WTC11 (cell line): ENCODE results near the gene GLUD1. TPM values are rescaled to one million over a fixed set of nuclear protein-coding genes. Genes with fewer than 3 reads are reported as not detected.

Experiments
- ATAC-seq: fragments of 200-7000 bp; cut with Tn5 transposase; 2 replicates; pipeline ENCODE4 v1.10.0; 2021; ENCODE audit warnings: mild to moderate bottlenecking, moderate library complexity
- Bru-seq: library from RNA; stranded (reverse); fragments of 400-500 nt; gene quantifications from one replicate; lab custom pipeline; 2021; lab: Mats Ljungman, UMichigan
- CTCF ChIA-PET: fragments of 300-600 bp; sonication (Branson Sonifier 250); formaldehyde crosslinking; loops from one replicate; lab custom pipeline; 2021; ENCODE audit warnings: antibody characterized with exemption; lab: Charles Lee
- POLR2A ChIA-PET: fragments of 350-600 bp; sonication (Branson Sonifier 250); formaldehyde crosslinking; loops from one replicate; lab custom pipeline; 2021; ENCODE audit warnings: antibody characterized with exemption; lab: Charles Lee
- DNase-seq: peaks from one replicate; pipeline ENCODE4 v3.0.0; 2021; ENCODE audit warnings: low spot score
- H3K27ac Mint-ChIP-seq: 2 replicates; pipeline ENCODE4 v1.8.0; 2021; ENCODE audit warnings: mixed read lengths
- H3K27me3 Mint-ChIP-seq: 2 replicates; pipeline ENCODE4 v1.8.0; 2021; ENCODE audit warnings: low read depth, mild to moderate bottlenecking, moderate library complexity, mixed read lengths
- H3K36me3 Mint-ChIP-seq: 2 replicates; pipeline ENCODE4 v1.8.0; 2021; ENCODE audit warnings: mixed read lengths
- H3K4me1 Mint-ChIP-seq: 2 replicates; pipeline ENCODE4 v1.8.0; 2022; ENCODE audit warnings: mixed read lengths
- H3K4me3 Mint-ChIP-seq: 2 replicates; pipeline ENCODE4 v1.8.0; 2021; ENCODE audit warnings: mild to moderate bottlenecking, moderate library complexity, mixed read lengths
- H3K9me3 Mint-ChIP-seq: 2 replicates; pipeline ENCODE4 v1.8.0; 2021; ENCODE audit warnings: mixed read lengths
- ATF1 ChIP-seq: sonication (generic); formaldehyde crosslinking; IDR thresholded peaks from 2 replicates; pipeline ENCODE4 v1.8.1; 2023; ENCODE audit warnings: mild to moderate bottlenecking, moderate library complexity, missing genetic modification reagents
- CREM ChIP-seq: sonication (generic); formaldehyde crosslinking; IDR thresholded peaks from 2 replicates; pipeline ENCODE4 v1.8.1; 2022; ENCODE audit warnings: mild to moderate bottlenecking, missing genetic modification reagents, moderate library complexity
- ETV6 ChIP-seq: sonication (generic); formaldehyde crosslinking; IDR thresholded peaks from 2 replicates; pipeline ENCODE4 v1.8.1; 2022; ENCODE audit warnings: mild to moderate bottlenecking, missing genetic modification reagents
- FOXK1 ChIP-seq: sonication (generic); formaldehyde crosslinking; IDR thresholded peaks from 2 replicates; pipeline ENCODE4 v1.8.0; 2022; ENCODE audit warnings: mild to moderate bottlenecking, moderate library complexity, missing genetic modification reagents
- FOXP1 ChIP-seq: sonication (generic); formaldehyde crosslinking; IDR thresholded peaks from 2 replicates; pipeline ENCODE4 v1.8.0; 2022; ENCODE audit warnings: missing genetic modification reagents, mild to moderate bottlenecking, moderate library complexity, borderline replicate concordance
- GABPB1 ChIP-seq: sonication (generic); formaldehyde crosslinking; IDR thresholded peaks from 2 replicates; pipeline ENCODE4 v1.8.1; 2023; ENCODE audit warnings: mild to moderate bottlenecking, missing genetic modification reagents
- IRF2 ChIP-seq: sonication (generic); formaldehyde crosslinking; IDR thresholded peaks from 2 replicates; pipeline ENCODE4 v1.8.0; 2022; ENCODE audit warnings: low read depth, missing genetic modification reagents, borderline replicate concordance
- JUN ChIP-seq: sonication (generic); formaldehyde crosslinking; IDR thresholded peaks from 2 replicates; pipeline ENCODE4 v1.8.0; 2023; ENCODE audit warnings: mild to moderate bottlenecking, missing genetic modification reagents
- NFE2L1 ChIP-seq: sonication (generic); formaldehyde crosslinking; IDR thresholded peaks from 2 replicates; pipeline ENCODE4 v1.8.1; 2023; ENCODE audit warnings: missing genetic modification reagents
- NR1H2 ChIP-seq: sonication (generic); formaldehyde crosslinking; IDR thresholded peaks from 2 replicates; pipeline ENCODE4 v1.9.0; 2021; ENCODE audit warnings: mild to moderate bottlenecking, moderate library complexity, missing genetic modification reagents
- ZBTB21 ChIP-seq: sonication (generic); formaldehyde crosslinking; IDR thresholded peaks from 2 replicates; pipeline ENCODE4 v1.8.1; 2023; ENCODE audit warnings: mild to moderate bottlenecking, missing genetic modification reagents, borderline replicate concordance
- ZNF138 ChIP-seq: sonication (generic); formaldehyde crosslinking; conservative IDR thresholded peaks from 2 replicates; pipeline ENCODE4 v1.8.1; 2022; ENCODE audit warnings: mild to moderate bottlenecking, moderate library complexity, missing genetic modification reagents
- ZNF263 ChIP-seq: sonication (generic); formaldehyde crosslinking; IDR thresholded peaks from 2 replicates; pipeline ENCODE4 v1.8.1; 2022; ENCODE audit warnings: low read depth, mild to moderate bottlenecking, moderate library complexity, missing genetic modification reagents
- long read RNA-seq, 3 experiments: library from RNA in 1 of 3; library from capped mRNA in 1 of 3; library from polyadenylated mRNA in 1 of 3; unstranded in 2 of 3; stranded (forward) in 1 of 3; transcript quantifications; one replicate each; pipeline ENCODE4 v2.0.0, GENCODE V29; 2021
- total RNA-seq: library from RNA; stranded (reverse); gene quantifications from 3 replicates; pipeline ENCODE4 v1.2.3, GENCODE V29; 2021
- TF ChIP-seq, protein P1 (sequence below): sonication (generic); formaldehyde crosslinking; IDR thresholded peaks from 2 replicates; pipeline ENCODE4 v1.8.1; 2023; ENCODE audit warnings: mild to moderate bottlenecking, moderate library complexity, missing genetic modification reagents
- TF ChIP-seq, protein P2 (sequence below): sonication (generic); formaldehyde crosslinking; IDR thresholded peaks from 2 replicates; pipeline ENCODE4 v1.8.0; 2022; ENCODE audit warnings: mild to moderate bottlenecking, missing genetic modification reagents
- TF ChIP-seq, protein P3 (sequence below): sonication (generic); formaldehyde crosslinking; IDR thresholded peaks from 2 replicates; pipeline ENCODE4 v1.8.1; 2023; ENCODE audit warnings: mild to moderate bottlenecking, missing genetic modification reagents
- TF ChIP-seq, protein P4 (sequence below): fragments of 250-450 bp; sonication (Bioruptor Pico); IDR thresholded peaks from 2 replicates; pipeline ENCODE4 v1.9.0; 2021; ENCODE audit warnings: mild to moderate bottlenecking, borderline replicate concordance
- TF ChIP-seq, protein P5 (sequence below): sonication (generic); formaldehyde crosslinking; IDR thresholded peaks from 2 replicates; pipeline ENCODE4 v1.8.0; 2022; ENCODE audit warnings: mild to moderate bottlenecking, missing genetic modification reagents
- TF ChIP-seq, protein P6 (sequence below): sonication (generic); formaldehyde crosslinking; IDR thresholded peaks from 2 replicates; pipeline ENCODE4 v1.8.0; 2022; ENCODE audit warnings: missing genetic modification reagents
- TF ChIP-seq, protein P7 (sequence below): sonication (generic); formaldehyde crosslinking; IDR thresholded peaks from 2 replicates; pipeline ENCODE4 v1.8.0; 2023; ENCODE audit warnings: missing genetic modification reagents

GLUD1 gene
- total RNA-seq: 98.2 to 103 TPM (median 99.7 TPM) in 3 replicates
- Bru-seq, nascent RNA: percentile 79 among the genes with signal in this experiment
- long read RNA-seq, experiment 1, transcript GLUD1-201 (13 exons, 3,039 nt): major isoform, 470 of 555 reads
- long read RNA-seq, experiment 1, partial matches to known transcripts: 62 of 555 reads
- long read RNA-seq, experiment 1, other reads (novel, unspliced or antisense): 23 of 555 reads
- long read RNA-seq, experiment 2, transcript GLUD1-201 (13 exons, 3,039 nt): major isoform, 35 of 72 reads
- long read RNA-seq, experiment 2, partial matches to known transcripts: 12 of 72 reads
- long read RNA-seq, experiment 2, other reads (novel, unspliced or antisense): 25 of 72 reads
- long read RNA-seq, experiment 3, partial matches to known transcripts: 0 of 2 reads
- long read RNA-seq, experiment 3, other reads (novel, unspliced or antisense): 1 of 2 reads

DNA sequence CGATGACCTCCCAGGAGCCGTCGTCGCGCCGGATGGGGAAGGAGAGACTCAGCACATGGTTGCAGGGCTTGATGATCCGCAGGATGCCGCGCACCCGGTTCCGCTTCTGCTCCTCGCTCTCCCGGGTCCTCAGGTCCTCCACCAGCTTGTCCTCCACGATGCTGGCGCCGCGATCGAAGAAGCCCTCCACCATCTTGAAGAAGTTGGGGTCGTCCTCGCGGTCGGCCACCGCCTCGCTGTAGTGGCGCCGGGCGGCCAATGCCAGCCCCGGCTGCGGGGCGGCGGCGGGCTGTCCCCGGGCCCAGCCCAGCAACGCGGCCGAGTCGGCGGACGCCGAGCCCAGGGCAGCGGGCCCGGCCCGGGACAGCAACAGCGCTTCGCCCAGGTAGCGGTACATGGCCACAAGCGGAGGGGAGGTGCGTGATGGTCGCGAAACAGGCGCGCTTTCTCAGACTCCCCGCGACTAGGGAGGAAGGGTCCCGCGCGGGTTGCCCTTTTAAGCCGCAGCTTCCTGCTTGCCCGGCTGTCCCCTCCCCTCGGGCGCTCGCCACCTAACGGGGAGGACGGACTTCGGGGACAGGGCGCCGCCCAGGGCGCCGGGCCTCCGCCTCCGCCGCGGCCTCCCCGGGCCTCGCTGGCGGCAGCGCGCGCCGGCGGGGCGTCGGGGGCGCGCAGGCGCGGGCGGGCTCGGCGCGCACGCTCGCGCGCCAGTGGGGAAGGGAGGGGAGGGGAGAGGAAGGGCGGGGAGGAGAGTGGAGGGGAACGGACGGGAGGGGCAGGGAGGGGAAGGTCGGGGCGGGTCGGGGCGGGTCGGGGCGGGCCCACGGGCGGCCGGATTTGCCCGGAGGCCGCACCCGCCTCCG lies at the start of gene GLUD1, which contains the start of gene SHLD2:
Gene GLUD1, minus strand, starts transcription at position 471 of the 863 bp plus-strand sequence. Its CDS starts 74 bp downstream, at position 397.
Gene SHLD2, plus strand, starts transcription at position 834 of the 863 bp plus-strand sequence. CDS start 56,149 bp downstream, outside the sequence.
- H3K27me3 Mint-ChIP-seq: no peaks in the 10 kb centered on the region
- peak within 1 kb of the TSS; percentile 94 for H3K27ac Mint-ChIP-seq
- H3K36me3 Mint-ChIP-seq: 0 out of 2 replicates have a peak, but pooled peaks cover 2% of the 10 kb centered on the region
- peak within 1 kb of the TSS; percentile 90 for H3K4me3 Mint-ChIP-seq
- peak; percentile 92 for DNase-seq
- no peaks in the 10 kb centered on the region for H3K9me3 Mint-ChIP-seq
- CTCF ChIA-PET: no interaction called here
- peaks cover 37% of the 10 kb centered on the region for H3K4me1 Mint-ChIP-seq
- POLR2A ChIA-PET: no interaction called here
- peak; percentile 82 for ATAC-seq
- TF ChIP-seq NR1H2 (CRISPR knock-in tag): no peak
- TF ChIP-seq, protein P1, sequence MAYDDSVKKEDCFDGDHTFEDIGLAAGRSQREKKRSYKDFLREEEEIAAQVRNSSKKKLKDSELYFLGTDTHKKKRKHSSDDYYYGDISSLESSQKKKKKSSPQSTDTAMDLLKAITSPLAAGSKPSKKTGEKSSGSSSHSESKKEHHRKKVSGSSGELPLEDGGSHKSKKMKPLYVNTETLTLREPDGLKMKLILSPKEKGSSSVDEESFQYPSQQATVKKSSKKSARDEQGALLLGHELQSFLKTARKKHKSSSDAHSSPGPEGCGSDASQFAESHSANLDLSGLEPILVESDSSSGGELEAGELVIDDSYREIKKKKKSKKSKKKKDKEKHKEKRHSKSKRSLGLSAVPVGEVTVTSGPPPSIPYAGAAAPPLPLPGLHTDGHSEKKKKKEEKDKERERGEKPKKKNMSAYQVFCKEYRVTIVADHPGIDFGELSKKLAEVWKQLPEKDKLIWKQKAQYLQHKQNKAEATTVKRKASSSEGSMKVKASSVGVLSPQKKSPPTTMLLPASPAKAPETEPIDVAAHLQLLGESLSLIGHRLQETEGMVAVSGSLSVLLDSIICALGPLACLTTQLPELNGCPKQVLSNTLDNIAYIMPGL (CRISPR knock-in tag): peak; percentile 50; the same call in 1 of the 2 replicates
- TF ChIP-seq, protein P2, sequence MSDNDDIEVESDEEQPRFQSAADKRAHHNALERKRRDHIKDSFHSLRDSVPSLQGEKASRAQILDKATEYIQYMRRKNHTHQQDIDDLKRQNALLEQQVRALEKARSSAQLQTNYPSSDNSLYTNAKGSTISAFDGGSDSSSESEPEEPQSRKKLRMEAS (CRISPR knock-in tag): peak; percentile 80; the same call in 1 of the 2 replicates
- TF ChIP-seq, protein P3, sequence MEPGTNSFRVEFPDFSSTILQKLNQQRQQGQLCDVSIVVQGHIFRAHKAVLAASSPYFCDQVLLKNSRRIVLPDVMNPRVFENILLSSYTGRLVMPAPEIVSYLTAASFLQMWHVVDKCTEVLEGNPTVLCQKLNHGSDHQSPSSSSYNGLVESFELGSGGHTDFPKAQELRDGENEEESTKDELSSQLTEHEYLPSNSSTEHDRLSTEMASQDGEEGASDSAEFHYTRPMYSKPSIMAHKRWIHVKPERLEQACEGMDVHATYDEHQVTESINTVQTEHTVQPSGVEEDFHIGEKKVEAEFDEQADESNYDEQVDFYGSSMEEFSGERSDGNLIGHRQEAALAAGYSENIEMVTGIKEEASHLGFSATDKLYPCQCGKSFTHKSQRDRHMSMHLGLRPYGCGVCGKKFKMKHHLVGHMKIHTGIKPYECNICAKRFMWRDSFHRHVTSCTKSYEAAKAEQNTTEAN: no peak
- TF ChIP-seq FOXK1 (CRISPR knock-in tag): peak; percentile 62; the same call in 1 of the 2 replicates
- no peak; the same call in 1 of the 2 replicates for TF ChIP-seq ATF1 (CRISPR knock-in tag)
- TF ChIP-seq, protein P4, sequence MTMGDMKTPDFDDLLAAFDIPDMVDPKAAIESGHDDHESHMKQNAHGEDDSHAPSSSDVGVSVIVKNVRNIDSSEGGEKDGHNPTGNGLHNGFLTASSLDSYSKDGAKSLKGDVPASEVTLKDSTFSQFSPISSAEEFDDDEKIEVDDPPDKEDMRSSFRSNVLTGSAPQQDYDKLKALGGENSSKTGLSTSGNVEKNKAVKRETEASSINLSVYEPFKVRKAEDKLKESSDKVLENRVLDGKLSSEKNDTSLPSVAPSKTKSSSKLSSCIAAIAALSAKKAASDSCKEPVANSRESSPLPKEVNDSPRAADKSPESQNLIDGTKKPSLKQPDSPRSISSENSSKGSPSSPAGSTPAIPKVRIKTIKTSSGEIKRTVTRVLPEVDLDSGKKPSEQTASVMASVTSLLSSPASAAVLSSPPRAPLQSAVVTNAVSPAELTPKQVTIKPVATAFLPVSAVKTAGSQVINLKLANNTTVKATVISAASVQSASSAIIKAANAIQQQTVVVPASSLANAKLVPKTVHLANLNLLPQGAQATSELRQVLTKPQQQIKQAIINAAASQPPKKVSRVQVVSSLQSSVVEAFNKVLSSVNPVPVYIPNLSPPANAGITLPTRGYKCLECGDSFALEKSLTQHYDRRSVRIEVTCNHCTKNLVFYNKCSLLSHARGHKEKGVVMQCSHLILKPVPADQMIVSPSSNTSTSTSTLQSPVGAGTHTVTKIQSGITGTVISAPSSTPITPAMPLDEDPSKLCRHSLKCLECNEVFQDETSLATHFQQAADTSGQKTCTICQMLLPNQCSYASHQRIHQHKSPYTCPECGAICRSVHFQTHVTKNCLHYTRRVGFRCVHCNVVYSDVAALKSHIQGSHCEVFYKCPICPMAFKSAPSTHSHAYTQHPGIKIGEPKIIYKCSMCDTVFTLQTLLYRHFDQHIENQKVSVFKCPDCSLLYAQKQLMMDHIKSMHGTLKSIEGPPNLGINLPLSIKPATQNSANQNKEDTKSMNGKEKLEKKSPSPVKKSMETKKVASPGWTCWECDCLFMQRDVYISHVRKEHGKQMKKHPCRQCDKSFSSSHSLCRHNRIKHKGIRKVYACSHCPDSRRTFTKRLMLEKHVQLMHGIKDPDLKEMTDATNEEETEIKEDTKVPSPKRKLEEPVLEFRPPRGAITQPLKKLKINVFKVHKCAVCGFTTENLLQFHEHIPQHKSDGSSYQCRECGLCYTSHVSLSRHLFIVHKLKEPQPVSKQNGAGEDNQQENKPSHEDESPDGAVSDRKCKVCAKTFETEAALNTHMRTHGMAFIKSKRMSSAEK (CRISPR knock-in tag): no peak
- TF ChIP-seq, protein P5, sequence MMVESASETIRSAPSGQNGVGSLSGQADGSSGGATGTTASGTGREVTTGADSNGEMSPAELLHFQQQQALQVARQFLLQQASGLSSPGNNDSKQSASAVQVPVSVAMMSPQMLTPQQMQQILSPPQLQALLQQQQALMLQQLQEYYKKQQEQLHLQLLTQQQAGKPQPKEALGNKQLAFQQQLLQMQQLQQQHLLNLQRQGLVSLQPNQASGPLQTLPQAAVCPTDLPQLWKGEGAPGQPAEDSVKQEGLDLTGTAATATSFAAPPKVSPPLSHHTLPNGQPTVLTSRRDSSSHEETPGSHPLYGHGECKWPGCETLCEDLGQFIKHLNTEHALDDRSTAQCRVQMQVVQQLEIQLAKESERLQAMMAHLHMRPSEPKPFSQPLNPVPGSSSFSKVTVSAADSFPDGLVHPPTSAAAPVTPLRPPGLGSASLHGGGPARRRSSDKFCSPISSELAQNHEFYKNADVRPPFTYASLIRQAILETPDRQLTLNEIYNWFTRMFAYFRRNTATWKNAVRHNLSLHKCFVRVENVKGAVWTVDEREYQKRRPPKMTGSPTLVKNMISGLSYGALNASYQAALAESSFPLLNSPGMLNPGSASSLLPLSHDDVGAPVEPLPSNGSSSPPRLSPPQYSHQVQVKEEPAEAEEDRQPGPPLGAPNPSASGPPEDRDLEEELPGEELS (CRISPR knock-in tag): peak; percentile 74; the same call in 1 of the 2 replicates
- 0 out of 2 replicates have a peak, but pooled peaks have one; percentile 26 for TF ChIP-seq CREM (CRISPR knock-in tag)
- TF ChIP-seq JUN: peak; percentile 40; the same call in 1 of the 2 replicates
- peak; percentile 45; the same call in 1 of the 2 replicates for TF ChIP-seq GABPB1 (CRISPR knock-in tag)
- TF ChIP-seq ZNF263 (CRISPR knock-in tag): peak; percentile 29; the same call in 1 of the 2 replicates
- TF ChIP-seq, protein P6, sequence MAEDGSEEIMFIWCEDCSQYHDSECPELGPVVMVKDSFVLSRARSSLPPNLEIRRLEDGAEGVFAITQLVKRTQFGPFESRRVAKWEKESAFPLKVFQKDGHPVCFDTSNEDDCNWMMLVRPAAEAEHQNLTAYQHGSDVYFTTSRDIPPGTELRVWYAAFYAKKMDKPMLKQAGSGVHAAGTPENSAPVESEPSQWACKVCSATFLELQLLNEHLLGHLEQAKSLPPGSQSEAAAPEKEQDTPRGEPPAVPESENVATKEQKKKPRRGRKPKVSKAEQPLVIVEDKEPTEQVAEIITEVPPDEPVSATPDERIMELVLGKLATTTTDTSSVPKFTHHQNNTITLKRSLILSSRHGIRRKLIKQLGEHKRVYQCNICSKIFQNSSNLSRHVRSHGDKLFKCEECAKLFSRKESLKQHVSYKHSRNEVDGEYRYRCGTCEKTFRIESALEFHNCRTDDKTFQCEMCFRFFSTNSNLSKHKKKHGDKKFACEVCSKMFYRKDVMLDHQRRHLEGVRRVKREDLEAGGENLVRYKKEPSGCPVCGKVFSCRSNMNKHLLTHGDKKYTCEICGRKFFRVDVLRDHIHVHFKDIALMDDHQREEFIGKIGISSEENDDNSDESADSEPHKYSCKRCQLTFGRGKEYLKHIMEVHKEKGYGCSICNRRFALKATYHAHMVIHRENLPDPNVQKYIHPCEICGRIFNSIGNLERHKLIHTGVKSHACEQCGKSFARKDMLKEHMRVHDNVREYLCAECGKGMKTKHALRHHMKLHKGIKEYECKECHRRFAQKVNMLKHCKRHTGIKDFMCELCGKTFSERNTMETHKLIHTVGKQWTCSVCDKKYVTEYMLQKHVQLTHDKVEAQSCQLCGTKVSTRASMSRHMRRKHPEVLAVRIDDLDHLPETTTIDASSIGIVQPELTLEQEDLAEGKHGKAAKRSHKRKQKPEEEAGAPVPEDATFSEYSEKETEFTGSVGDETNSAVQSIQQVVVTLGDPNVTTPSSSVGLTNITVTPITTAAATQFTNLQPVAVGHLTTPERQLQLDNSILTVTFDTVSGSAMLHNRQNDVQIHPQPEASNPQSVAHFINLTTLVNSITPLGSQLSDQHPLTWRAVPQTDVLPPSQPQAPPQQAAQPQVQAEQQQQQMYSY (CRISPR knock-in tag): no peak
- TF ChIP-seq ZNF138: peak; percentile 88; the same call in 1 of the 2 replicates
- no peak for TF ChIP-seq ZBTB21 (CRISPR knock-in tag)
- TF ChIP-seq ETV6 (CRISPR knock-in tag): no peak
- no peak for TF ChIP-seq IRF2
- TF ChIP-seq NFE2L1 (CRISPR knock-in tag): peak; percentile 45; the same call in 1 of the 2 replicates
- TF ChIP-seq FOXP1 (CRISPR knock-in tag): peak; percentile 86
- TF ChIP-seq, protein P7, sequence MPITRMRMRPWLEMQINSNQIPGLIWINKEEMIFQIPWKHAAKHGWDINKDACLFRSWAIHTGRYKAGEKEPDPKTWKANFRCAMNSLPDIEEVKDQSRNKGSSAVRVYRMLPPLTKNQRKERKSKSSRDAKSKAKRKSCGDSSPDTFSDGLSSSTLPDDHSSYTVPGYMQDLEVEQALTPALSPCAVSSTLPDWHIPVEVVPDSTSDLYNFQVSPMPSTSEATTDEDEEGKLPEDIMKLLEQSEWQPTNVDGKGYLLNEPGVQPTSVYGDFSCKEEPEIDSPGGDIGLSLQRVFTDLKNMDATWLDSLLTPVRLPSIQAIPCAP: no peak
